ENCODE data around the gene FBLIM1.
"Not testable (repeated sequence)": the region's sequence is repeated elsewhere in the genome, so short reads cannot be mapped to it uniquely, and the experiment has no call there.

The FBLIM1 gene

GRCh38 chr1:15770313-15770962, 11.8 kb downstream of the FBLIM1 start:
- no peak for DNase-seq

DNA sequence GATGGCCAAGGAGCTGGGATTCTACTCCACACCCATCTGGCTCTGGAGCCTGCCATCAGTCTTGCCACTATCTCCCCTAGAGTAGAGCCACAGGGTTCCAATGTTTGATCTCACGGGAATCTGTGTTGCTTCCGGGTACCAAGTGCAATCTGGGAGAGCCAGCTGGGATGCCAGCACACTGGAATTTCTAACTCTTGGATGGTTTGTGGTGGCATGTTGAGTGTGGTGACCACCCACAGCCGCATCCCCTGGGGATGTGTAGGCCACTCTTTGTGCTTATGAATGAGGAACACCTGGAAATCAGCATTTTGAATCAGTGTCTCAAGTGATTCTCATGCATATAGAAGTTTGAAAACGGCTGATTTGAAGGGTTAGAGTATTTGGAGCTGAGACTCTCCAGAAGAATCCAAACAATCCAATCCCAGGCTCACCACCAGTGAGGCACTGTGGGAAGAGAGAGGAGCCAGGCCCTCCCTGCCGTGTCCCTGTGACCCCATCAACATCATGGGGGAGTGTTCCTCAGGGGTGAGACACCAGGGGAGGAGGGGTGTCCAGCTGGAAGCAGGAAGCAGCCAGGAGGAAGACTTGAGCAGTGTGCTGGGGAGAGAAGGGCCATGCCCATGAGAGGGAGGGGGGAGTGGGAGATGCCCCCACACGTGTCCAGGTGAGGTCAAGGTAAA, 13.4 kb downstream of the FBLIM1 start:
- DNase-seq = no peak

DNA sequence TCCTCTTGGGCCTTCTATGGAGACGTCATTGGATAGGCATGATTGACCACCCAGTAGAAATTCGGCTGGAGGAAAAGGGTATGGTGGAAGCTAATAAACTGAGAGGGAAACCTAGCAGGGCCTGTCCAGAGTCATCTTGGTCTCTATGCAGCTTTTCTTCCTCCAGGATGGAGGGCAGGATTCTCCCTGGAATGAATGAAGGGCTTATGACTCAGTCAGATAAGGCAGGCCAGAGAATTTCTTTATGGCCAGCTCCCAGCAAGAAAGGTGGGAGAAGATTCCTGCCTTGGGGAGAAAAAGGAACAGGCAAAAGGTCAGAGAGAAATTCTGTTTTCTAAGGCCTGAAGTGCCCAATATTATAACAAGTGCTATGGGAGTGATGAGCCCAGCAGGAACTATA, 17.1 kb downstream of the FBLIM1 start:
- DNase-seq = no peak

DNA sequence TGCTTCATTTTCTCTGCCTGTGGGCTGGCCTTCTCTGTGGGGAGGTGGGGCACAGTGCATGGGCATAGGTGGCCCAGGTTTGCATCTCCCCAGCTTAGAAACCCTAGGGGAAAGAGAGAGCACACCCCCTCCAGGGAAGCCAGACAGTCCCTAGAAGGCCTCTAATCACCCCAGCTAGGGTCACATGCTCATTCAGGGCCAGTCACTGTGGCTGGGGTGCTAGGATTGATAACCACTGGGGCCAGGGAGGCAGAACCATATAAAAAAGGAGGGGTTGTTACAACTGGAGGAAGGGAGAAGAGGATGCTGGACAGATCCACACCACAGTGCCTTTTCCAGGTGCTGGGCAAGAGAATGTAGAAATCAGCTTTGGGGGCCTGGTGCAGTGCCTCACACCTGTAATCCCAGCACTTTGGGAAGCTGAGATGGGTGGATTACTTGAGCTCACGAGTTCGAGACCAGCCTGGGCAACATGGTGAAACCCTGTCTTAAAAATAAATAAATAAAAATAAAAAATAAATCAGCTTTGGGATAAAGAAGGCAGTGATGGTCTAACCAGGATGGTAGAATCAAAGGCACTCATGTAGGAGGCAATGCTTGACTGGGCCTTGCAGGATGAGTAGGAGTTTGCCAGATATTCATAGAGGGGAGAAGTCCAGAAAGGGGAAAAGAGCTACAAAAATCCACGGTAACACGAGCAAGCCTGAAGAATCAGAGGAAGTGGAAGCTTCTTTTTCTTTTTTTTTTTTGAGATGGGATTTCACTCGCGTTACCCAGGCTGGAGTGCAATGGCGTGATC, 19.5 kb downstream of the FBLIM1 start:
- DNase-seq = no peak

DNA sequence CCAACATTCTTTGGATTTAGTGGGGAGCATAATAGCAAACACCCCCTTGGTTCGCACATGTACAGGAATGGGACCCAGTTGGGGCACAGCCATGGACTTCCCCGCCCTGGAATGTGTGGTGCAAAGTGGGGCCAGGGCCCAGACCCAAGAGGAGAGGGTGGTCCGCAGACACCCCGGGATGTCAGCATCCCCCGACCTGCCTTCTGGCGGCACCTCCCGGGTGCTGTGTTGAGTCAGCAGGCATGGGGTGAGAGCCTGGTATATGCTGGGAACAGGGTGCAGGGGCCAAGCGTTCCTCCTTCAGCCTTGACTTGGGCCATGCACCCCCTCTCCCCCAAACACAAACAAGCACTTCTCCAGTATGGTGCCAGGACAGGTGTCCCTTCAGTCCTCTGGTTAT, 27.1 kb downstream of the FBLIM1 start:
- no peak for DNase-seq

DNA sequence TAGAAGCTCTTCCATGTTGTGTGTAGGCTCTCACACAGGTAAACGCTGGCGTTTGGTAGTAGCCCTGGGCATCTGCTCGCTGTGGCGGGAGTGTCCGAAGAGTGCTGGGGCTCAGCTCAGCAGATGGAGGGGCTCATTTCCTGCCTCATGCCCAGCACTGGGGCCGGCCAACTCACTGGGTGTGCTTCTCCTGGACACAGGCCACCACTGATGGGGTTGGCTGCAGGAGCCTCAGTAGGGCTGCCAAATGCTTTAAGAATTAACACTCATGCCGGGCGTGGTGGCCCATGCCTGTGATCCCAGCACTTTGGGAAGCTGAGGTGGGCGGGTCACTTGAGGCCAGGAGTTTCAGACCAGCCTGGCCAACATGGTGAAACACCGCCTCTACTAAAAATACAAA, 28.0 kb downstream of the FBLIM1 start:
- peak; percentile 56 for DNase-seq

GRCh38 chr1:15788624-15789301, 30.2 kb downstream of the FBLIM1 start:
- DNase-seq = peak; percentile 74

DNA sequence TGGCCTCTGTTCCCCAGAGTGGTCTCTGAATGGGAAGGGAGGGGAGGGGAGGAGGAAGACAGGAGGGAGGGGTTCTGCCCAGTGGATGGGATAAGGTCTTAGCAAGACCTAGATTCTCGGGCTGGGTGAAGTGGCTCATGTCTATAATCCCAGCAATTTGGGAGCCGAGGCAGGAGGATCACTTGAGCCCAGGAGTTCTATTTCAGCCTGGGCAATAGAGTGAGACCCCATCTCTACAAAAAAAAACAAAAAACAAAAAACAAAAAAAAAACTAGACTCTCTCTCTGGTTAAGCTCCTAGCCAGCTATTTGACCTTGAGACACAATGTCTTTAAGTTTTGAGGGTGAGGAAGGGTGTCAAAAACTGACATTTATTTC, 37.5 kb downstream of the FBLIM1 start:
- DNase-seq = no peak

GRCh38 chr1:15797614-15798390, 39.2 kb downstream of the FBLIM1 start:
- DNase-seq = peak; percentile 48

DNA sequence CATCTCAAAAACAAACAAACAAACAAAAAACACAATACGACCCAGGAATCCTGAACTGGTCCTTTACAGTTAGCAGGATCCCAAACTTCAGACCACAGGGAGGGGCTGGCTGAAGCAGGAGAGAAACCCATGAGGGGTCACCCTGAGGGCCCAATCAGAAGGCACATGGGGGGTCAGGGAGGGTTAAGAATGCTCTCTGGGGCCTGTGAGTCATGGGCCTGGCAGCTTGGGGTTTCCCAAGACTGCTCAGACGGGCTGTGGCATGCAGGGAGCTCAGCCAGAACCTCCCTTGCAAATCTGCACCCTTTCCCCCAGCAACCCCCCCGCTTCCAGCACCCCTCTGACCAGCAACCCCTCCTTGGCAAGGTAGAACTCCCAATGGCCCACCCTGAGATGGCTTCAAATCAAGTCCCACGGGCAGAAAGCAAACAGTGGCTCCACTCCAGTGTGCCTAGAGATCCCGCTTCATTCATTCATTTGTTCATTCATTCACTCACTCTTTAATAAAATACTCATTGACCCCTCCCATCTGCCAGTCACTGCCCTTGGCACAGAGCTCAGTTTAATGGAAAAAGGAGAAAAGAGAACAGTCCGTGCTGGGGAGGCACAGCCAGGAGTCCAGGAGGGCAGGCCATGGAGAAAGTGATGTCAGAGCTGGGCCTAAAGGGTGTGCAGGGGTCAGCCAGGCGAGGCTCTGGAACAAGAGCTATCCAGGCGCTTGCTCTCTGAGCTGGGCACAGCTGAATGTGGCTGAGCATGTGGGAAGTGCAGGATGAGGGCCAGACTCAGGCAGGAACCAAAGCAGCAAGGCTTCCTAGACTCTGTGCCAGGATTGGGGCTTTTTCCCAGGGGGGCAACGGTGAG, 40.6 kb downstream of the FBLIM1 start:
- peak; percentile 100 for DNase-seq

DNA sequence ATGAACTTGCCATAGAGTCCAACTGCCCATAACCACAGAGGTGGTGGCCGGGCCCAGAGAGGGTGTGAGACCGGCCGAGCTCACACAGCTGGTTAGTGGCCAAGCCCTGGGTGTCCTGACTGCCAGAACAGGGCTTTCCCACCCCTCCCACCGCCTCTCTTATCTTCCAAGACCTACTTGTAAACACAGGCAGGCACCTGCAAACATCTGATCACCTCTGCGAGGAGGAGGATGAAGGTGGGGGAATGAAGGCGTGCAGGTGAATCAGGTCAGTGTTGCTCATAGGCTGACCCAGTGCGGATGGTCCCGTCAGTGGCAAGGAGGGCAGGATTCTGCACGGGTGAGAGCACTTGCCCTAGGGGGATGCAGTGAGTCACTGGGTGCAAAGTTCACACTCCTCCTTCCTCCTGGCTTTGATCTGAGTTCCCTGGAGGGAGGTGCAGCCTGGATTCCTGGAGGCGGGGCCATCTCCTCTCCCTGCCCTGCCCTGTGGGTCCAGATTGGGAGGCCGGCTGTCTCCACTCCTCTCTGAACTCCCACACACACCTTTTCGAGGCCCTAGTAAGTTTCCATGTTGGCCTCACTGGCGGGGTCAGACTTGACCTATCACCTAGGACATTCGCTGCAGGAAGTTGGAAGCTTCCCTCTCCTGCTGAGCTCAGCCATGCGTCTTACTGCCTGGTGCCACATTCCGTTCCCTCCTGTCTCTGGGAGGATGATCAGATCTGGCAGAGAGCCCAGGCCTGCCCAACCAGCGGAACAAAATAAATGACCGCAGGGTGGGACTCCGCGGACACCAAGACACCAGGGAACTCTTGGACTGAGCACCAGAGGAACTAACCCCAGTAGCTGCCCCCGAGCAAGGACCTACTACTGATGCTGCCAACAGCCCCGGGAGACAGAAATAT, 41.6 kb downstream of the FBLIM1 start:
- DNase-seq = peak; percentile 94

DNA sequence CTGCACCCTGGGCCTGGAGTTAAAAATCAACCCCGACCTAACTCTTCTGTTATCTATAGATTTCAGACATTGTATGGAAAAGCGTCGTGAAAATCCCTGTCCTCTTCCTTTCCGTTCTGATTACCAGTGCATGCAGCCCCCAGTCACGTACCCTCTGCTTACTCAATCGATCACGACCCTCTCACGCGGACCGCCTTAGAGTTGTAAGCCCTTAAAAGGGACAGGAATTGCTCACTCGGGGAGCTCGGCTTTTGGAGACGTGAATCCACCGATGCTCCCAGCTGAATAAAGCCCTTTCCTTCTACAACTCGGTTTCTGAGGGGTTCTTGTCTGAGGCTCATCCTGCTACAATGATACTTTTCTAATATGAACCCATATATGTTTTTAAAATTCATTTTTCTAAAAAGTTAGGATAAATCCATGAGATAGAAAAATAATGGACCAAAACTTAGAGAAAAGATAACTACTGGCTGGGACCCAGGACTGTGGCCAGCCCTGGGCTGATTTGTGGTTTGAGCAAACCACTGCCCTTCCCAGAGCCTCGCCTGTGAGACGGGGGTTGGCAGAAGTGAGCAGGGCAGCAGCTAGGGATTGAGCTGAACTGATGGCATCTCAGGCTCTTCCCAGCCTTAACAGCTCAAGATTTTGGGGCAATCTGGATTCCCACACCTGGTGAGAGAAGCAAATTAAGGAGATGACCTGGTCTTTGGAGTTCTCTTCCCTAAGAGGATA, 43.8 kb downstream of the FBLIM1 start:
- DNase-seq = peak; percentile 68

DNA sequence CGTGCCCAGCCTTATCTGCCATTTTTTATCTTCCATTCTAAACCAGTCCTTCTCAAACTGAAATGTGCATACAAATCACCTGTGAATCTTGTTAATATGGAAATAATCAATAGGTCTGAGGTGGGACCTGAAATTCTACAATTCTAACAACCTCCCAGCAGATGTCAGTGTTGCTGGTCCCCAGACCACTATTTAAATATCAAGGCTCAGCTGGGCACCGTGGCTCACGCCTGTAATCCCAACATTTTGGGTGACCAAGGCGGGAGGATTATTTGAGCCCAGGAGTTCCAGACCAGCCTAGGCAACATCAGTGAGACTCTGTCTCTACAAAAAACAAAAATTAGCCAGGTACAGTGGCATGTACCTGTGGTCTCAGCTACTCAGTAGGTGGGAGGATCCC, 44.8 kb downstream of the FBLIM1 start:
- DNase-seq = peak; percentile 41

DNA sequence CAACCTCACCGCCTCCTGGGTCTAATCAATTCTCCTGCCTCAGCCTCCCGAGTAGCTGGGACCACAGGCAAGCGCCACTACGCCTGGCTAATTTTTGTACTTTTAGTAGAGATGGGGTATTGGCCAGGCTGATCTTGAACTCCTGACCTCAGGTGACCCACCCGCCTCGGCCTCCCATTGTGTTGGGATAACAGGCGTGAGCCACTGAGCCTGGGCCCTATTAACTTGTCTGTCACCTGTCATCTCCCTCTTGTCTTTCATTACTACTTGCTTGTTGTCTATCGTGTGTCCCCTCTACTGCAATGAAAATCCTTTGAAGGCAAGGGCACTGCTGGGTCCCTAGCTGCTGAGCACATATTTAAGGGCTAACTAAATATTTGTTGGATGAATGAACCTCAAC, 45.5 kb downstream of the FBLIM1 start:
- no peak for DNase-seq

GRCh38 chr1:15807121-15807520, 48.5 kb downstream of the FBLIM1 start:
- no peak for DNase-seq

- not testable (repeated sequence) for DNase-seq
Observed at GRCh38 chr1:15807549-15807948, 49.0 kb downstream of the FBLIM1 start, which contains the start of gene UQCRHL. Gene UQCRHL (minus strand): TSS chr1:15807649. CDS start chr1:15807649, 0 bp downstream.

DNA sequence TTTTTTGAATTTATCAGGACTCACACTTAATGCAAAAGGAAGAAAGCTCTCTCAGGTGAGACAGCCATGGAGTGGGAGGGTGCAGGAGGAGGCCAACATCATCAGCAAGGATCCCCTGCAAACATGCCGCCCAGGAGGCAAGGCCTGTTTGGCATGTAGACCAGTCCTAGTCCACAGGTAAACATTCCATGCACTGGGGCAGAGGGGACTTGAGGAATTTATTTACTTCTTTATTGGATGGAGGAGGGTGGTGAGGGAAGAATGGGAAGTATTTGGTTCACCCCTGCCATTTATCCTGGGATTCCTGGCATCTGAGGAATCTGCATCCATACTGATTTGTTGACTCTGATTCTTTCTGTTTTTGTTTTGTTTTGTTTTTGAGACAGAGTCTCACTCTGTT, 50.4 kb downstream of the FBLIM1 start:
- no peak for DNase-seq

- no peak for DNase-seq
Observed at GRCh38 chr1:15810073-15810472, 51.5 kb downstream of the FBLIM1 start.

GRCh38 chr1:15816674-15817073, 58.1 kb downstream of the FBLIM1 start:
- no peak for DNase-seq

GRCh38 chr1:15820478-15820877, 61.9 kb downstream of the FBLIM1 start:
- peak; percentile 48 for DNase-seq

Measured in EL (cell line).